ENCODE measurements around the gene CEP152.

DNA sequence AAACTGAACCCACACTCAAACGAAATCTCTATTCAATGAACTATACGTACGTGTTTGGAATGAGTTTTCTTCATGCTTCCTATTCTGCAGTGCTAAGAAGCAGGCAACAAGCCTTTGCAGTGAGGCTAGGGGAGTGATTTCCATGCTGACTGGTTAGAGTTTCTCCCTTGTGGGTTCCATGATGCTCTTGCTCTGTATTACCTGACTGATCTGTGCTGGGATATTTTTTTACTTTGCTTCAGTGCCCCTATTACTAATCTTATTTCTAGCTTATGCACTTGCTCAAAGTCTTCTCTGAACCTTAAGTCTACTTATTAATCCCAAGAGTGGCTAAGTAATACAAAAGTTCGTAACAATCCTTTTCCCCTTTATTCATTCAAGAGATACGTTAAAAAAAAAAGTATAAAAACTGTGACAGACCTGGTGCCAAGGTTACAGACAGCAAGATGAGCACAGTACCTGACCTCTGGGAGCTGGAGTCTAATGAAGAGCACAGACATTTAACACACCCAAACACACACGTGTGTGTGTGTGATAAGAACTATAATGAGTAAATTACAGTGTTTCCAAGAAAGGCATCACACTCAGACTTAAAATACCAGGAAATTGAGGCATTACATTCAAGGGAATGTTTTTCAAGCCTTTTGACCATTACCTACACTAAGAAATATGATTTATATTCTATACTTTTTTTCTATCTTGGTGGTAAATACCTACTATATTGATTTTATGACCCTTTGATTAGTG lies 114.9 kb downstream of the CEP152 start:
- TF ChIP-seq, protein P1, sequence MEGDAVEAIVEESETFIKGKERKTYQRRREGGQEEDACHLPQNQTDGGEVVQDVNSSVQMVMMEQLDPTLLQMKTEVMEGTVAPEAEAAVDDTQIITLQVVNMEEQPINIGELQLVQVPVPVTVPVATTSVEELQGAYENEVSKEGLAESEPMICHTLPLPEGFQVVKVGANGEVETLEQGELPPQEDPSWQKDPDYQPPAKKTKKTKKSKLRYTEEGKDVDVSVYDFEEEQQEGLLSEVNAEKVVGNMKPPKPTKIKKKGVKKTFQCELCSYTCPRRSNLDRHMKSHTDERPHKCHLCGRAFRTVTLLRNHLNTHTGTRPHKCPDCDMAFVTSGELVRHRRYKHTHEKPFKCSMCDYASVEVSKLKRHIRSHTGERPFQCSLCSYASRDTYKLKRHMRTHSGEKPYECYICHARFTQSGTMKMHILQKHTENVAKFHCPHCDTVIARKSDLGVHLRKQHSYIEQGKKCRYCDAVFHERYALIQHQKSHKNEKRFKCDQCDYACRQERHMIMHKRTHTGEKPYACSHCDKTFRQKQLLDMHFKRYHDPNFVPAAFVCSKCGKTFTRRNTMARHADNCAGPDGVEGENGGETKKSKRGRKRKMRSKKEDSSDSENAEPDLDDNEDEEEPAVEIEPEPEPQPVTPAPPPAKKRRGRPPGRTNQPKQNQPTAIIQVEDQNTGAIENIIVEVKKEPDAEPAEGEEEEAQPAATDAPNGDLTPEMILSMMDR (IDR thresholded peaks at IDR 0.05; ENCODE audit: low read depth, low read length): no peak
- TF ChIP-seq POLR2A (IDR thresholded peaks at IDR 0.05; ENCODE audit: extremely low read depth, insufficient read length): no peak
- TF ChIP-seq, protein P2, sequence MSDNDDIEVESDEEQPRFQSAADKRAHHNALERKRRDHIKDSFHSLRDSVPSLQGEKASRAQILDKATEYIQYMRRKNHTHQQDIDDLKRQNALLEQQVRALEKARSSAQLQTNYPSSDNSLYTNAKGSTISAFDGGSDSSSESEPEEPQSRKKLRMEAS (IDR thresholded peaks at IDR 0.05; ENCODE audit: low read depth, low read length): no peak
